HepG2 (cell line): Measurements from ENCODE around the gene PTPRN. TPM values are rescaled to one million over a fixed set of nuclear protein-coding genes. Genes with fewer than 3 reads are reported as not detected.
A peak's percentile ranks its signal among the peaks of the same experiment; 100 is the strongest.

Source experiments
- ARHGAP35 ChIP-seq: sonication (generic); formaldehyde crosslinking; IDR thresholded peaks from 2 replicates; pipeline ENCODE4 v1.9.0; 2022; ENCODE audit warnings: mild to moderate bottlenecking, inconsistent platforms, moderate library complexity, missing genetic modification reagents, borderline replicate concordance
- ATF7 ChIP-seq, 2 experiments: fragments of 450-650 bp in 1 of 2; sonication (generic) in 1 of 2; formaldehyde crosslinking in 1 of 2; IDR thresholded peaks; 2 replicates each; pipeline versions ENCODE4 v1.4.0 to v1.6.1; 2016 to 2020; ENCODE audit warnings: antibody characterized with exemption in 1 of 2, mild to moderate bottlenecking in 1 of 2, missing genetic modification reagents in 1 of 2
- ATF7-NPFF ChIP-seq: sonication (generic); formaldehyde crosslinking; IDR thresholded peaks from 2 replicates; pipeline ENCODE4 v1.8.1; 2023; ENCODE audit warnings: mild to moderate bottlenecking, low read depth, missing genetic modification reagents, moderate library complexity
- BHLHE40 ChIP-seq: IDR thresholded peaks from 2 replicates; pipeline ENCODE4 v1.6.1; 2011; ENCODE audit warnings: low read length, improper control_type of control experiment
- FIP1L1 ChIP-seq: fragments of 200-400 bp; formaldehyde crosslinking; IDR thresholded peaks from 2 replicates; pipeline ENCODE4 v1.6.1; 2018; ENCODE audit warnings: low read depth, mild to moderate bottlenecking, low read length, moderate library complexity, borderline replicate concordance; ENCODE audit not compliant: insufficient read depth
- KLF13 ChIP-seq: sonication (generic); formaldehyde crosslinking; IDR thresholded peaks from 2 replicates; pipeline ENCODE4 v1.4.0; 2020; ENCODE audit warnings: mild to moderate bottlenecking, missing genetic modification reagents
- NFATC3 ChIP-seq: sonication (generic); formaldehyde crosslinking; IDR thresholded peaks from 2 replicates; pipeline ENCODE4 v1.5.1; 2020; ENCODE audit warnings: mild to moderate bottlenecking, missing genetic modification reagents
- RBAK ChIP-seq: sonication (generic); formaldehyde crosslinking; IDR thresholded peaks from 2 replicates; pipeline ENCODE4 v1.5.1; 2020; ENCODE audit warnings: mild to moderate bottlenecking, missing genetic modification reagents
- SP140L ChIP-seq: sonication (generic); formaldehyde crosslinking; IDR thresholded peaks from 2 replicates; pipeline ENCODE4 v1.4.0; 2020; ENCODE audit warnings: missing genetic modification reagents, borderline replicate concordance
- ZBTB42 ChIP-seq: sonication (generic); formaldehyde crosslinking; IDR thresholded peaks from 2 replicates; pipeline ENCODE4 v1.5.0; 2020; ENCODE audit warnings: mild to moderate bottlenecking, missing genetic modification reagents
- ZFY ChIP-seq: sonication (generic); formaldehyde crosslinking; IDR thresholded peaks from 2 replicates; pipeline ENCODE4 v1.4.0; 2020; ENCODE audit warnings: missing genetic modification reagents
- ZNF496 ChIP-seq: sonication (generic); formaldehyde crosslinking; IDR thresholded peaks from 2 replicates; pipeline ENCODE4 v1.8.1; 2023; ENCODE audit warnings: mild to moderate bottlenecking, moderate library complexity, missing genetic modification reagents; ENCODE audit not compliant: insufficient replicate concordance
- ZNF709 ChIP-seq: sonication (generic); formaldehyde crosslinking; IDR thresholded peaks from 2 replicates; pipeline ENCODE4 v1.5.0; 2020; ENCODE audit warnings: mild to moderate bottlenecking, missing genetic modification reagents
- ZNF83 ChIP-seq: sonication (generic); formaldehyde crosslinking; IDR thresholded peaks from 2 replicates; pipeline ENCODE4 v1.4.0; 2020; ENCODE audit warnings: missing genetic modification reagents, mild to moderate bottlenecking, borderline replicate concordance
- ZZZ3 ChIP-seq: sonication (generic); formaldehyde crosslinking; IDR thresholded peaks from 2 replicates; pipeline ENCODE4 v1.4.0; 2020; ENCODE audit warnings: missing genetic modification reagents, mild to moderate bottlenecking, borderline replicate concordance
- polyA plus RNA-seq, 8 experiments: library from polyadenylated mRNA; depleted of rRNA in 3 of 8; stranded (reverse) in 7 of 8; unstranded in 1 of 8; fragments of >200 nt; fragmentation: Illumina TruSeq in 4 of 8; extraction: Trizol in 4 of 8; gene quantifications; 2 replicates each; pipeline versions ENCODE4 v1.2.1 to v1.2.3, GENCODE V29; 2011 to 2016; ENCODE audit warnings: low read depth in 4 of 8, missing spikeins in 1 of 8, mixed read lengths in 1 of 8; ENCODE audit not compliant: insufficient read depth in 1 of 8
- total RNA-seq, 5 experiments: library from RNA; depleted of rRNA; stranded (reverse); fragments of >200 nt; fragmentation: Illumina TruSeq; extraction: Trizol; gene quantifications; 2 replicates each; pipeline ENCODE4 v1.2.3, GENCODE V29; 2016; ENCODE audit warnings: low read depth in 1 of 5
- TF ChIP-seq, protein P1 (sequence below): IDR thresholded peaks from 2 replicates; pipeline ENCODE4 v1.4.0; 2020; ENCODE audit warnings: mild to moderate bottlenecking, missing genetic modification reagents
- TF ChIP-seq, protein P2 (sequence below): sonication (generic); formaldehyde crosslinking; IDR thresholded peaks from 2 replicates; pipeline ENCODE4 v1.8.0; 2022; ENCODE audit warnings: missing genetic modification reagents, mild to moderate bottlenecking, borderline replicate concordance
- TF ChIP-seq, protein P3 (sequence below): sonication (generic); formaldehyde crosslinking; conservative IDR thresholded peaks from 2 replicates; pipeline ENCODE4 v1.8.1; 2023; ENCODE audit warnings: missing genetic modification reagents
- TF ChIP-seq, protein P4 (sequence below): sonication (generic); formaldehyde crosslinking; IDR thresholded peaks from 2 replicates; pipeline ENCODE4 v1.8.1; 2023; ENCODE audit warnings: missing genetic modification reagents, mild to moderate bottlenecking, borderline replicate concordance
- TF ChIP-seq, protein P5 (sequence below): sonication (generic); formaldehyde crosslinking; IDR thresholded peaks from 2 replicates; pipeline ENCODE4 v1.8.1; 2023; ENCODE audit warnings: mild to moderate bottlenecking, missing genetic modification reagents

PTPRN gene
- total and polyA plus RNA-seq, 2 of the 13 experiments (the other 11 are each of a cell fraction or from before 2014, with no cell fraction given): 0.26 TPM; not detected in 1

DNA sequence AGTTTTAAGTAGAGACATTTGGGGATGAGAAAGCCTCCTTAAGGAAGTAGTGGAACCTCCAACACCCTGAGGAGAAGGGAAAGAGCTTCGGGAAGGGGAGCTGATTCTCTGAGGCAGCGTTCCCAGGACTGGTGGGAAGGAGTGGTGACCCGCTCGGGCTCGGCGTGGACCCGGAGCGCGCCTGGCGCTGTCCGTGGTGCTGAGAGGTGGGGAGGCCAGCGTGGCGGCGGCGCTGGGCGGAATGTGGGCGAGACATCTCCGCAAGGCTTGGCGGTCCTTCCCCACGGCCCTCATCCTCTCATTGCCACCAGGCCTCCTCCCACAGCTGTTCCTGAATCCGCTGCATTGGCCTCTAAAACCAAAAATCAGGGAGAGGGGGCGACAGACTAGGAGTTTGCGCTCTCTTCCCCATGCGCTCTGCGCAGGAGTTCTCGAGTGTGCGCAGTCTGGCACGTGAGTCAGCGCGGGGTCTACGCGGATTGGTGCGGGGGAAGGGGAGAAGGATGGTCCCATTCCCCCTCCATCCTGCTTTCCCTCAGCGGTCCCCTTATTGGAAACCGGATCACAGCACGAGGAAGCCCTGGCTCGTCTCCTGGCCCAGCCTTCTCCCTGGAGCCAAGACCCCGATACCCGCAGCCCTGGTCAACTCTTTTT, 22.5 kb upstream of the PTPRN start (continued):
- TF ChIP-seq, protein P1, sequence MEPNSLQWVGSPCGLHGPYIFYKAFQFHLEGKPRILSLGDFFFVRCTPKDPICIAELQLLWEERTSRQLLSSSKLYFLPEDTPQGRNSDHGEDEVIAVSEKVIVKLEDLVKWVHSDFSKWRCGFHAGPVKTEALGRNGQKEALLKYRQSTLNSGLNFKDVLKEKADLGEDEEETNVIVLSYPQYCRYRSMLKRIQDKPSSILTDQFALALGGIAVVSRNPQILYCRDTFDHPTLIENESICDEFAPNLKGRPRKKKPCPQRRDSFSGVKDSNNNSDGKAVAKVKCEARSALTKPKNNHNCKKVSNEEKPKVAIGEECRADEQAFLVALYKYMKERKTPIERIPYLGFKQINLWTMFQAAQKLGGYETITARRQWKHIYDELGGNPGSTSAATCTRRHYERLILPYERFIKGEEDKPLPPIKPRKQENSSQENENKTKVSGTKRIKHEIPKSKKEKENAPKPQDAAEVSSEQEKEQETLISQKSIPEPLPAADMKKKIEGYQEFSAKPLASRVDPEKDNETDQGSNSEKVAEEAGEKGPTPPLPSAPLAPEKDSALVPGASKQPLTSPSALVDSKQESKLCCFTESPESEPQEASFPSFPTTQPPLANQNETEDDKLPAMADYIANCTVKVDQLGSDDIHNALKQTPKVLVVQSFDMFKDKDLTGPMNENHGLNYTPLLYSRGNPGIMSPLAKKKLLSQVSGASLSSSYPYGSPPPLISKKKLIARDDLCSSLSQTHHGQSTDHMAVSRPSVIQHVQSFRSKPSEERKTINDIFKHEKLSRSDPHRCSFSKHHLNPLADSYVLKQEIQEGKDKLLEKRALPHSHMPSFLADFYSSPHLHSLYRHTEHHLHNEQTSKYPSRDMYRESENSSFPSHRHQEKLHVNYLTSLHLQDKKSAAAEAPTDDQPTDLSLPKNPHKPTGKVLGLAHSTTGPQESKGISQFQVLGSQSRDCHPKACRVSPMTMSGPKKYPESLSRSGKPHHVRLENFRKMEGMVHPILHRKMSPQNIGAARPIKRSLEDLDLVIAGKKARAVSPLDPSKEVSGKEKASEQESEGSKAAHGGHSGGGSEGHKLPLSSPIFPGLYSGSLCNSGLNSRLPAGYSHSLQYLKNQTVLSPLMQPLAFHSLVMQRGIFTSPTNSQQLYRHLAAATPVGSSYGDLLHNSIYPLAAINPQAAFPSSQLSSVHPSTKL (CRISPR knock-in tag): peak; percentile 69
- peak; percentile 83; the same call in 1 of the 2 replicates for TF ChIP-seq ZNF83
- TF ChIP-seq ARHGAP35 (CRISPR knock-in tag): peak; percentile 94; the same call in 1 of the 2 replicates
- TF ChIP-seq NFATC3 (CRISPR knock-in tag): no peak
- TF ChIP-seq ATF7-NPFF (CRISPR knock-in tag): peak; percentile 93; the same call in 1 of the 2 replicates
- peak; percentile 86 for TF ChIP-seq ZNF709 (CRISPR knock-in tag)
- no peak for TF ChIP-seq BHLHE40
- no peak for TF ChIP-seq ZNF496 (CRISPR knock-in tag)
- TF ChIP-seq SP140L (CRISPR knock-in tag): peak; percentile 70; the same call in 1 of the 2 replicates
- TF ChIP-seq, protein P2, sequence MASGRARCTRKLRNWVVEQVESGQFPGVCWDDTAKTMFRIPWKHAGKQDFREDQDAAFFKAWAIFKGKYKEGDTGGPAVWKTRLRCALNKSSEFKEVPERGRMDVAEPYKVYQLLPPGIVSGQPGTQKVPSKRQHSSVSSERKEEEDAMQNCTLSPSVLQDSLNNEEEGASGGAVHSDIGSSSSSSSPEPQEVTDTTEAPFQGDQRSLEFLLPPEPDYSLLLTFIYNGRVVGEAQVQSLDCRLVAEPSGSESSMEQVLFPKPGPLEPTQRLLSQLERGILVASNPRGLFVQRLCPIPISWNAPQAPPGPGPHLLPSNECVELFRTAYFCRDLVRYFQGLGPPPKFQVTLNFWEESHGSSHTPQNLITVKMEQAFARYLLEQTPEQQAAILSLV (CRISPR knock-in tag): 0 out of 2 replicates have a peak, but pooled peaks have one; percentile 46
- TF ChIP-seq FIP1L1: no peak
- TF ChIP-seq, protein P3, sequence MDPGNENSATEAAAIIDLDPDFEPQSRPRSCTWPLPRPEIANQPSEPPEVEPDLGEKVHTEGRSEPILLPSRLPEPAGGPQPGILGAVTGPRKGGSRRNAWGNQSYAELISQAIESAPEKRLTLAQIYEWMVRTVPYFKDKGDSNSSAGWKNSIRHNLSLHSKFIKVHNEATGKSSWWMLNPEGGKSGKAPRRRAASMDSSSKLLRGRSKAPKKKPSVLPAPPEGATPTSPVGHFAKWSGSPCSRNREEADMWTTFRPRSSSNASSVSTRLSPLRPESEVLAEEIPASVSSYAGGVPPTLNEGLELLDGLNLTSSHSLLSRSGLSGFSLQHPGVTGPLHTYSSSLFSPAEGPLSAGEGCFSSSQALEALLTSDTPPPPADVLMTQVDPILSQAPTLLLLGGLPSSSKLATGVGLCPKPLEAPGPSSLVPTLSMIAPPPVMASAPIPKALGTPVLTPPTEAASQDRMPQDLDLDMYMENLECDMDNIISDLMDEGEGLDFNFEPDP (CRISPR knock-in tag): no peak
- no peak for TF ChIP-seq RBAK (CRISPR knock-in tag)
- TF ChIP-seq ZBTB42 (CRISPR knock-in tag): peak; percentile 59; the same call in 1 of the 2 replicates
- TF ChIP-seq ZZZ3 (CRISPR knock-in tag): 0 out of 2 replicates have a peak, but pooled peaks have one; percentile 31
- TF ChIP-seq KLF13: peak; percentile 85
- TF ChIP-seq, protein P4, sequence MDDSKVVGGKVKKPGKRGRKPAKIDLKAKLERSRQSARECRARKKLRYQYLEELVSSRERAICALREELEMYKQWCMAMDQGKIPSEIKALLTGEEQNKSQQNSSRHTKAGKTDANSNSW (CRISPR knock-in tag): 0 out of 2 replicates have a peak, but pooled peaks have one; percentile 58
- peak; percentile 40; the same call in 1 of the 2 replicates for TF ChIP-seq ZFY (CRISPR knock-in tag)
- no peak for TF ChIP-seq ATF7 (IDR thresholded peaks at IDR 0.05)
- TF ChIP-seq ATF7 (CRISPR knock-in tag; IDR thresholded peaks at IDR 0.05): no peak
- TF ChIP-seq, protein P5, sequence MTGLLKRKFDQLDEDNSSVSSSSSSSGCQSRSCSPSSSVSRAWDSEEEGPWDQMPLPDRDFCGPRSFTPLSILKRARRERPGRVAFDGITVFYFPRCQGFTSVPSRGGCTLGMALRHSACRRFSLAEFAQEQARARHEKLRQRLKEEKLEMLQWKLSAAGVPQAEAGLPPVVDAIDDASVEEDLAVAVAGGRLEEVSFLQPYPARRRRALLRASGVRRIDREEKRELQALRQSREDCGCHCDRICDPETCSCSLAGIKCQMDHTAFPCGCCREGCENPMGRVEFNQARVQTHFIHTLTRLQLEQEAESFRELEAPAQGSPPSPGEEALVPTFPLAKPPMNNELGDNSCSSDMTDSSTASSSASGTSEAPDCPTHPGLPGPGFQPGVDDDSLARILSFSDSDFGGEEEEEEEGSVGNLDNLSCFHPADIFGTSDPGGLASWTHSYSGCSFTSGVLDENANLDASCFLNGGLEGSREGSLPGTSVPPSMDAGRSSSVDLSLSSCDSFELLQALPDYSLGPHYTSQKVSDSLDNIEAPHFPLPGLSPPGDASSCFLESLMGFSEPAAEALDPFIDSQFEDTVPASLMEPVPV (CRISPR knock-in tag): no peak
